ENCODE measurements around the gene GNGT1. TPM values are rescaled to one million over a fixed set of nuclear protein-coding genes. Genes with fewer than 3 reads are reported as not detected.

GNGT1 gene
- total and polyA plus RNA-seq, 4 donors: not detected

- TF ChIP-seq YY1 (IDR thresholded peaks at IDR 0.05) (no peak), HNF4A (conservative IDR thresholded peaks at IDR 0.05) (no peak), GABPA (IDR thresholded peaks at IDR 0.05 in 1 of 2, conservative IDR thresholded peaks at IDR 0.05 in 1 of 2) (no peak), TAF1 (conservative IDR thresholded peaks at IDR 0.05) (no peak)
- TF ChIP-seq, protein P1, sequence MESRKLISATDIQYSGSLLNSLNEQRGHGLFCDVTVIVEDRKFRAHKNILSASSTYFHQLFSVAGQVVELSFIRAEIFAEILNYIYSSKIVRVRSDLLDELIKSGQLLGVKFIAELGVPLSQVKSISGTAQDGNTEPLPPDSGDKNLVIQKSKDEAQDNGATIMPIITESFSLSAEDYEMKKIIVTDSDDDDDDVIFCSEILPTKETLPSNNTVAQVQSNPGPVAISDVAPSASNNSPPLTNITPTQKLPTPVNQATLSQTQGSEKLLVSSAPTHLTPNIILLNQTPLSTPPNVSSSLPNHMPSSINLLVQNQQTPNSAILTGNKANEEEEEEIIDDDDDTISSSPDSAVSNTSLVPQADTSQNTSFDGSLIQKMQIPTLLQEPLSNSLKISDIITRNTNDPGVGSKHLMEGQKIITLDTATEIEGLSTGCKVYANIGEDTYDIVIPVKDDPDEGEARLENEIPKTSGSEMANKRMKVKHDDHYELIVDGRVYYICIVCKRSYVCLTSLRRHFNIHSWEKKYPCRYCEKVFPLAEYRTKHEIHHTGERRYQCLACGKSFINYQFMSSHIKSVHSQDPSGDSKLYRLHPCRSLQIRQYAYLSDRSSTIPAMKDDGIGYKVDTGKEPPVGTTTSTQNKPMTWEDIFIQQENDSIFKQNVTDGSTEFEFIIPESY (IDR thresholded peaks at IDR 0.05): no peak
These were observed 28.7 kb downstream of the GNGT1 start (continued) for GRCh38 chr7:93935102-93935501.

DNA sequence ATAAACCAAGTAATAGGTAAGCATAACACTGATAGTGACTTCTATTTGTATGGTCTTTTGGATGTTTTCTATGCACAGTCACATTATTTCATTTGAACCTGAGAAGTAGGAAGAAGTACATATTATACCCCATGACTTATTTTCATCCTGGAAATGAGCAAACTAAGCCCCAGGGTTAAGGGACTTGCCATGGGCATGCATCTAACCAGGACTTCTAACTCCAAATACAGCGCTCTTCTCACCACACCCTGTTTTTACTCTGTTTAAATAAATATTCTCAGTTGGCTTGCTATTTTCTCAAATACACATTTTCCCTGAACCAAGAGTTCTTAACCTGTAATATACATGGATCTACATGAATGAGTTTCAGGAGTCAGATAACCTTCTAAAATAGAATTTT lies 31.5 kb downstream of the GNGT1 start:
- 96% methylated on average over 1 of the region's 1 CpG for WGBS
- Histone ChIP-seq H3K4me3 (ENCODE audit: low read depth in 1 of 3, low read length in 3 of 3) (no peak overlapping the region), H3K4me1 (ENCODE audit: control insufficient read depth in 4 of 4, insufficient read depth in 4 of 4, low read length in 3 of 4) (no peaks in the 10 kb centered on the region), H3K9me3 (ENCODE audit: control insufficient read depth in 4 of 4, low read length in 3 of 4) (no peaks in the 10 kb centered on the region), H3K27me3 (ENCODE audit: control insufficient read depth in 4 of 4, insufficient read depth in 4 of 4, low read length in 3 of 4) (no peaks in the 10 kb centered on the region), H3K36me3 (ENCODE audit: control insufficient read depth in 4 of 4, insufficient read depth in 3 of 4, low read depth in 1 of 4, low read length in 3 of 4) (no peaks in the 10 kb centered on the region), H3K27ac (ENCODE audit: low read depth in 1 of 2, low read length in 2 of 2) (no peak overlapping the region), H3K9ac (ENCODE audit: low read depth in 1 of 2, low read length in 2 of 2) (no peak overlapping the region)
- TF ChIP-seq HNF4A (conservative IDR thresholded peaks at IDR 0.05) (no peak), NR2F2 (IDR thresholded peaks at IDR 0.05) (no peak), EGR1 (IDR thresholded peaks at IDR 0.05; ENCODE audit: low read depth in 2 of 2) (no peak), GABPA (IDR thresholded peaks at IDR 0.05 in 1 of 2, conservative IDR thresholded peaks at IDR 0.05 in 1 of 2) (no peak), HNF4G (IDR thresholded peaks at IDR 0.05) (no peak), FOXA2 (IDR thresholded peaks at IDR 0.05) (no peak), SP1 (IDR thresholded peaks at IDR 0.05) (no peak), REST (IDR thresholded peaks at IDR 0.05) (no peak), RAD21 (IDR thresholded peaks at IDR 0.05) (no peak), TAF1 (conservative IDR thresholded peaks at IDR 0.05) (no peak), JUND (IDR thresholded peaks at IDR 0.05) (no peak), CTCF (IDR thresholded peaks at IDR 0.05; ENCODE audit: low read depth, low read length, missing input control) (no peak), YY1 (IDR thresholded peaks at IDR 0.05) (no peak), FOXA1 (IDR thresholded peaks at IDR 0.05) (no peak), RXRA (IDR thresholded peaks at IDR 0.05) (no peak)
- TF ChIP-seq, protein P2, sequence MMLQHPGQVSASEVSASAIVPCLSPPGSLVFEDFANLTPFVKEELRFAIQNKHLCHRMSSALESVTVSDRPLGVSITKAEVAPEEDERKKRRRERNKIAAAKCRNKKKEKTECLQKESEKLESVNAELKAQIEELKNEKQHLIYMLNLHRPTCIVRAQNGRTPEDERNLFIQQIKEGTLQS (IDR thresholded peaks at IDR 0.05): no peak
- TF ChIP-seq, protein P3, sequence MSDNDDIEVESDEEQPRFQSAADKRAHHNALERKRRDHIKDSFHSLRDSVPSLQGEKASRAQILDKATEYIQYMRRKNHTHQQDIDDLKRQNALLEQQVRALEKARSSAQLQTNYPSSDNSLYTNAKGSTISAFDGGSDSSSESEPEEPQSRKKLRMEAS (IDR thresholded peaks at IDR 0.05): no peak
- TF ChIP-seq, protein P1 (IDR thresholded peaks at IDR 0.05): no peak
- DNase-seq (ENCODE audit: low spot score): no peak

All from liver (tissue), 9 donors.